HepG2 (cell line): Measurements from ENCODE around the gene EBP. TPM values are rescaled to one million over a fixed set of nuclear protein-coding genes. Genes with fewer than 3 reads are reported as not detected.

Experiments used
- ATAC-seq: fragments of 200-7000 bp; cut with Tn5 transposase; 3 replicates; pipeline ENCODE4 v1.9.1; 2020; ENCODE audit warnings: mild to moderate bottlenecking, moderate library complexity
- BruUV-seq: library from RNA; stranded (reverse); fragments of 400-500 nt; replicated peaks from 2 replicates; lab custom pipeline; 2021; lab: Mats Ljungman, UMichigan
- CTCF ChIA-PET: fragments of 300-600 bp; formaldehyde crosslinking; extraction: SDS; loops from one replicate; lab custom pipeline; 2021; ENCODE audit warnings: low total read pairs, inconsistent platforms, low intra/inter-chr PET ratio; lab: Yijun Ruan, JAX
- POLR2A ChIA-PET: fragments of 350-600 bp; sonication (Branson Sonifier 250); formaldehyde crosslinking; loops from one replicate; lab custom pipeline; 2020; ENCODE audit warnings: antibody characterized with exemption, inconsistent platforms; lab: Yijun Ruan, JAX
- DNase-seq: peaks from one replicate; pipeline ENCODE4 v3.0.0-alpha.2; 2015; ENCODE audit warnings: low spot score
- FAIRE-seq: peaks from 3 replicates; lab custom pipeline; 2011; peaks lifted over from hg19 to GRCh38; lab: Jason Lieb, UNC
- H2AFZ ChIP-seq: one replicate; pipeline ENCODE4 v1.6.1; 2011; ENCODE audit warnings: low read length, inconsistent platforms
- H3K27ac ChIP-seq: fragments of 300-600 bp; 3 replicates; pipeline ENCODE4 v1.8.0; 2011; ENCODE audit warnings: mixed run types, mild to moderate bottlenecking, mixed read lengths, low read length, inconsistent platforms; ENCODE audit not compliant: insufficient read depth; ENCODE audit errors: extremely low read length
- H3K27me3 ChIP-seq, 2 experiments: fragments of 200-600 bp in 1 of 2; 2 replicates in 1 of 2; 3 replicates in 1 of 2; pipeline versions ENCODE4 v1.6.0 to v1.8.0; 2011; ENCODE audit warnings: low read length in 2 of 2, mild to moderate bottlenecking in 2 of 2, moderate library complexity in 2 of 2, inconsistent platforms in 1 of 2; ENCODE audit not compliant: insufficient read depth in 2 of 2, control insufficient read depth in 1 of 2
- H3K36me3 ChIP-seq, 2 experiments: fragments of 200-600 bp in 1 of 2; replicated peaks in 1 of 2; 2 replicates in 1 of 2; 3 replicates in 1 of 2; pipeline versions ENCODE4 v1.5.1 to v1.8.0; 2011; ENCODE audit warnings: low read length in 2 of 2, inconsistent platforms in 1 of 2; ENCODE audit not compliant: insufficient read depth in 2 of 2, control insufficient read depth in 1 of 2
- H3K4me1 ChIP-seq: 2 replicates; pipeline ENCODE4 v1.5.1; 2012; ENCODE audit warnings: low read length, inconsistent platforms; ENCODE audit not compliant: insufficient read depth
- H3K4me2 ChIP-seq: 2 replicates; pipeline ENCODE4 v1.6.0; 2011; ENCODE audit warnings: low read depth, low read length, inconsistent platforms
- H3K4me3 ChIP-seq, 3 experiments: fragments of 200-600 bp in 1 of 3; sonication (generic), shearing (Covaris generic) in 1 of 3; replicated peaks in 1 of 3; 2 replicates each; pipeline ENCODE4 v1.5.1; 2011 to 2016; ENCODE audit warnings: low read length in 3 of 3, inconsistent platforms in 2 of 3, low read depth in 2 of 3, mild to moderate bottlenecking in 2 of 3, control low read depth in 1 of 3, mixed read lengths in 1 of 3; ENCODE audit not compliant: insufficient read depth in 1 of 3
- H3K79me2 ChIP-seq: one replicate; pipeline ENCODE4 v1.6.1; 2011; ENCODE audit warnings: low read length, inconsistent platforms; ENCODE audit not compliant: insufficient read depth
- H3K9ac ChIP-seq: 2 replicates; pipeline ENCODE4 v1.6.0; 2011; ENCODE audit warnings: mild to moderate bottlenecking, low read depth, low read length, inconsistent platforms; ENCODE audit not compliant: insufficient read depth
- H3K9me3 ChIP-seq: 2 replicates; pipeline ENCODE4 v1.5.1; 2012; ENCODE audit warnings: mild to moderate bottlenecking, low read length
- H4K20me1 ChIP-seq: 2 replicates; pipeline ENCODE4 v1.6.0; 2011; ENCODE audit warnings: inconsistent platforms, mild to moderate bottlenecking, low read length, moderate library complexity; ENCODE audit not compliant: insufficient read depth
- GFI1 ChIP-seq: sonication (generic); formaldehyde crosslinking; IDR thresholded peaks from 2 replicates; pipeline ENCODE4 v1.5.0; 2020; ENCODE audit warnings: missing genetic modification reagents, mild to moderate bottlenecking, borderline replicate concordance
- HNF4A ChIP-seq: sonication (generic); formaldehyde crosslinking; IDR thresholded peaks from 2 replicates; pipeline ENCODE4 v1.4.0; 2020; ENCODE audit warnings: missing genetic modification reagents
- SIN3B ChIP-seq: fragments of 150-350 bp; IDR thresholded peaks from 2 replicates; pipeline ENCODE4 v1.6.1; 2014; ENCODE audit warnings: low read length
- SMAD9 ChIP-seq: sonication (generic); formaldehyde crosslinking; IDR thresholded peaks from 2 replicates; pipeline ENCODE4 v1.5.1; 2020; ENCODE audit warnings: mild to moderate bottlenecking, missing genetic modification reagents
- SP140L ChIP-seq: sonication (generic); formaldehyde crosslinking; IDR thresholded peaks from 2 replicates; pipeline ENCODE4 v1.4.0; 2020; ENCODE audit warnings: missing genetic modification reagents, borderline replicate concordance
- SRF ChIP-seq: IDR thresholded peaks from 2 replicates; pipeline ENCODE4 v1.6.1; 2011; ENCODE audit warnings: mild to moderate bottlenecking, low read depth, low read length, moderate library complexity
- TBL1XR1 ChIP-seq: fragments of 150-350 bp; IDR thresholded peaks from 2 replicates; pipeline ENCODE4 v1.6.1; 2014; ENCODE audit warnings: borderline replicate concordance, low read length; ENCODE audit not compliant: partially characterized antibody
- ZNF34 ChIP-seq: sonication (generic); formaldehyde crosslinking; IDR thresholded peaks from 2 replicates; pipeline ENCODE4 v1.4.0; 2020; ENCODE audit warnings: mild to moderate bottlenecking, missing genetic modification reagents, borderline replicate concordance
- ZNF530 ChIP-seq: sonication (generic); formaldehyde crosslinking; IDR thresholded peaks from 2 replicates; pipeline ENCODE4 v1.5.0; 2020; ENCODE audit warnings: low read depth, mild to moderate bottlenecking, missing genetic modification reagents
- ZNF543 ChIP-seq: sonication (generic); formaldehyde crosslinking; IDR thresholded peaks from 2 replicates; pipeline ENCODE4 v1.4.0; 2020; ENCODE audit warnings: mild to moderate bottlenecking, missing genetic modification reagents
- ZNF773 ChIP-seq: sonication (generic); formaldehyde crosslinking; IDR thresholded peaks from 2 replicates; pipeline ENCODE4 v1.4.0; 2020; ENCODE audit warnings: missing genetic modification reagents, borderline replicate concordance
- ZSCAN12 ChIP-seq: sonication (generic); formaldehyde crosslinking; IDR thresholded peaks from 2 replicates; pipeline ENCODE4 v1.9.0; 2021; ENCODE audit warnings: mild to moderate bottlenecking, missing genetic modification reagents
- WGBS: methylation state at CpG from one replicate; pipeline ENCODE4 v1.1.6; 2017; ENCODE audit warnings: low lambda C conversion rate; 5-methylcytosine and 5-hydroxymethylcytosine counted together
- in situ Hi-C: cut with HindIII; loops from 2 replicates; pipeline ENCODE4 v1.10.0; 2017; ENCODE audit warnings: low pct_unique_long_range_greater_than_20kb; ENCODE audit not compliant: extremely low pct_ligation_motif_present
- intact Hi-C: fragments of 100-400 bp; cut with micrococcal nuclease; formaldehyde crosslinking; loops from one replicate; pipeline ENCODE4 v1.10.0; 2022; ENCODE audit not compliant: unreplicated experiment
- polyA plus RNA-seq, 8 experiments: library from polyadenylated mRNA; depleted of rRNA in 3 of 8; stranded (reverse) in 7 of 8; unstranded in 1 of 8; fragments of >200 nt; fragmentation: Illumina TruSeq in 4 of 8; extraction: Trizol in 4 of 8; gene quantifications; 2 replicates each; pipeline versions ENCODE4 v1.2.1 to v1.2.3, GENCODE V29; 2011 to 2016; ENCODE audit warnings: low read depth in 4 of 8, missing spikeins in 1 of 8, mixed read lengths in 1 of 8; ENCODE audit not compliant: insufficient read depth in 1 of 8
- total RNA-seq, 5 experiments: library from RNA; depleted of rRNA; stranded (reverse); fragments of >200 nt; fragmentation: Illumina TruSeq; extraction: Trizol; gene quantifications; 2 replicates each; pipeline ENCODE4 v1.2.3, GENCODE V29; 2016; ENCODE audit warnings: low read depth in 1 of 5
- TF ChIP-seq, protein P1 (sequence below): sonication (generic); formaldehyde crosslinking; IDR thresholded peaks from one replicate; pipeline ENCODE4 v1.5.1; 2020; ENCODE audit warnings: mild to moderate bottlenecking, missing genetic modification reagents; ENCODE audit errors: not compliant biosample characterization
- TF ChIP-seq, protein P2 (sequence below): sonication (generic); formaldehyde crosslinking; IDR thresholded peaks from 2 replicates; pipeline ENCODE4 v1.8.0; 2023; ENCODE audit warnings: mild to moderate bottlenecking, missing genetic modification reagents
- TF ChIP-seq, protein P3 (sequence below): sonication (generic); formaldehyde crosslinking; IDR thresholded peaks from 2 replicates; pipeline ENCODE4 v1.8.0; 2022; ENCODE audit warnings: mild to moderate bottlenecking, missing genetic modification reagents, moderate library complexity

EBP gene
- total and polyA plus RNA-seq, 2 of the 13 experiments (the other 11 are each of a cell fraction or from before 2014, with no cell fraction given) = 106 to 260 TPM

- TF ChIP-seq, protein P1, sequence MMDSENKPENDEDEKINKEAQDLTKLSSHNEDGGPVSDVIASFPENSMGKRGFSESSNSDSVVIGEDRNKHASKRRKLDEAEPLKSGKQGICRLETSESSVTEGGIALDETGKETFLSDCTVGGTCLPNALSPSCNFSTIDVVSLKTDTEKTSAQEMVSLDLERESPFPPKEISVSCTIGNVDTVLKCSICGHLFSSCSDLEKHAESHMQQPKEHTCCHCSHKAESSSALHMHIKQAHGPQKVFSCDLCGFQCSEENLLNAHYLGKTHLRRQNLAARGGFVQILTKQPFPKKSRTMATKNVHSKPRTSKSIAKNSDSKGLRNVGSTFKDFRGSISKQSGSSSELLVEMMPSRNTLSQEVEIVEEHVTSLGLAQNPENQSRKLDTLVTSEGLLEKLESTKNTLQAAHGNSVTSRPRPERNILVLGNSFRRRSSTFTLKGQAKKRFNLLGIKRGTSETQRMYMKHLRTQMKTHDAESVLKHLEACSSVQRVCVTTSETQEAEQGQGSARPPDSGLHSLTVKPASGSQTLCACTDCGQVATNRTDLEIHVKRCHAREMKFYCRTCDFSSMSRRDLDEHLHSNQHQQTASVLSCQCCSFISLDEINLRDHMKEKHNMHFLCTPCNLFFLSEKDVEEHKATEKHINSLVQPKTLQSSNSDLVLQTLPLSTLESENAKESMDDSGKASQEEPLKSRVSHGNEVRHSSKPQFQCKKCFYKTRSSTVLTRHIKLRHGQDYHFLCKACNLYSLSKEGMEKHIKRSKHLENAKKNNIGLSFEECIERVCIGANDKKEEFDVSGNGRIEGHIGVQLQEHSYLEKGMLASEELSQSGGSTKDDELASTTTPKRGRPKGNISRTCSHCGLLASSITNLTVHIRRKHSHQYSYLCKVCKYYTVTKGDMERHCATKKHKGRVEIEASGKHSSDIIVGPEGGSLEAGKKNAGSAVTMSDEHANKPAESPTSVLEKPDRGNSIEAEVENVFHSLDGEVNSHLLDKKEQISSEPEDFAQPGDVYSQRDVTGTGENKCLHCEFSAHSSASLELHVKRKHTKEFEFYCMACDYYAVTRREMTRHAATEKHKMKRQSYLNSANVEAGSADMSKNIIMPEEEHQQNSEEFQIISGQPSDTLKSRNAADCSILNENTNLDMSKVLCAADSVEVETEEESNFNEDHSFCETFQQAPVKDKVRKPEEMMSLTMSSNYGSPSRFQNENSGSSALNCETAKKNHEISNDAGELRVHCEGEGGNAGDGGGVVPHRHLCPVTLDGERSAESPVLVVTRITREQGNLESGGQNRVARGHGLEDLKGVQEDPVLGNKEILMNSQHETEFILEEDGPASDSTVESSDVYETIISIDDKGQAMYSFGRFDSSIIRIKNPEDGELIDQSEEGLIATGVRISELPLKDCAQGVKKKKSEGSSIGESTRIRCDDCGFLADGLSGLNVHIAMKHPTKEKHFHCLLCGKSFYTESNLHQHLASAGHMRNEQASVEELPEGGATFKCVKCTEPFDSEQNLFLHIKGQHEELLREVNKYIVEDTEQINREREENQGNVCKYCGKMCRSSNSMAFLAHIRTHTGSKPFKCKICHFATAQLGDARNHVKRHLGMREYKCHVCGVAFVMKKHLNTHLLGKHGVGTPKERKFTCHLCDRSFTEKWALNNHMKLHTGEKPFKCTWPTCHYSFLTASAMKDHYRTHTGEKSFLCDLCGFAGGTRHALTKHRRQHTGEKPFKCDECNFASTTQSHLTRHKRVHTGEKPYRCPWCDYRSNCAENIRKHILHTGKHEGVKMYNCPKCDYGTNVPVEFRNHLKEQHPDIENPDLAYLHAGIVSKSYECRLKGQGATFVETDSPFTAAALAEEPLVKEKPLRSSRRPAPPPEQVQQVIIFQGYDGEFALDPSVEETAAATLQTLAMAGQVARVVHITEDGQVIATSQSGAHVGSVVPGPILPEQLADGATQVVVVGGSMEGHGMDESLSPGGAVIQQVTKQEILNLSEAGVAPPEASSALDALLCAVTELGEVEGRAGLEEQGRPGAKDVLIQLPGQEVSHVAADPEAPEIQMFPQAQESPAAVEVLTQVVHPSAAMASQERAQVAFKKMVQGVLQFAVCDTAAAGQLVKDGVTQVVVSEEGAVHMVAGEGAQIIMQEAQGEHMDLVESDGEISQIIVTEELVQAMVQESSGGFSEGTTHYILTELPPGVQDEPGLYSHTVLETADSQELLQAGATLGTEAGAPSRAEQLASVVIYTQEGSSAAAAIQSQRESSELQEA (CRISPR knock-in tag) = no peak
- TF ChIP-seq ZSCAN12 (CRISPR knock-in tag) = no peak
- TF ChIP-seq HNF4A (CRISPR knock-in tag) = no peak
These were observed 38.0 kb downstream of the EBP start (continued) for GRCh38 chrX:48559636-48560035.

GRCh38 chrX:48560056-48560455 lies 38.4 kb downstream of the EBP start:
- no peak for FAIRE-seq
- Histone ChIP-seq H3K4me3 (no peak overlapping the region), H3K27ac (no peak overlapping the region), H3K79me2 (no peaks in the 10 kb centered on the region), H3K27me3 (no peaks in the 10 kb centered on the region), H2AFZ (no peak overlapping the region), H3K36me3 (peaks cover 5 to 12% of the 10 kb centered on the region in 2 experiments; a peak in 2 of 5 replicates), H3K4me1 (no peaks in the 10 kb centered on the region), H3K9me3 (no peaks in the 10 kb centered on the region), H4K20me1 (no peaks in the 10 kb centered on the region), H3K9ac (no peak overlapping the region), H3K4me2 (no peak overlapping the region)
- ChIA-PET CTCF (no interaction called here), POLR2A (no interaction called here)
- intact Hi-C loops (no loop called here), in situ Hi-C loops (no loop called here)
- no TSS peak for BruUV-seq
- WGBS = 100% methylated on average over 7 of the region's 14 CpGs
- no peak for DNase-seq
- ATAC-seq = no peak
- TF ChIP-seq SIN3B = no peak
- TF ChIP-seq GFI1 = no peak
- no peak for TF ChIP-seq SRF
- no peak for TF ChIP-seq ZNF34 (CRISPR knock-in tag)
- TF ChIP-seq, protein P2, sequence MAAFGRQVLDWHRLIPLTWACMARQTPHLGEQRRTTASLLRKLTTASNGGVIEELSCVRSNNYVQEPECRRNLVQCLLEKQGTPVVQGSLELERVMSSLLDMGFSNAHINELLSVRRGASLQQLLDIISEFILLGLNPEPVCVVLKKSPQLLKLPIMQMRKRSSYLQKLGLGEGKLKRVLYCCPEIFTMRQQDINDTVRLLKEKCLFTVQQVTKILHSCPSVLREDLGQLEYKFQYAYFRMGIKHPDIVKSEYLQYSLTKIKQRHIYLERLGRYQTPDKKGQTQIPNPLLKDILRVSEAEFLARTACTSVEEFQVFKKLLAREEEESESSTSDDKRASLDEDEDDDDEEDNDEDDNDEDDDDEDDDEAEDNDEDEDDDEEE (CRISPR knock-in tag) = no peak
- no peak for TF ChIP-seq SP140L (CRISPR knock-in tag)
- no peak for TF ChIP-seq SMAD9 (CRISPR knock-in tag)
- no peak for TF ChIP-seq ZNF543 (CRISPR knock-in tag)
- no peak for TF ChIP-seq ZNF773 (CRISPR knock-in tag)
- TF ChIP-seq TBL1XR1 = no peak
- no peak for TF ChIP-seq ZNF530 (CRISPR knock-in tag)
- TF ChIP-seq, protein P3, sequence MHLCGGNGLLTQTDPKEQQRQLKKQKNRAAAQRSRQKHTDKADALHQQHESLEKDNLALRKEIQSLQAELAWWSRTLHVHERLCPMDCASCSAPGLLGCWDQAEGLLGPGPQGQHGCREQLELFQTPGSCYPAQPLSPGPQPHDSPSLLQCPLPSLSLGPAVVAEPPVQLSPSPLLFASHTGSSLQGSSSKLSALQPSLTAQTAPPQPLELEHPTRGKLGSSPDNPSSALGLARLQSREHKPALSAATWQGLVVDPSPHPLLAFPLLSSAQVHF (CRISPR knock-in tag) = no peak
